Hepatic stellate cell (primary cell): ENCODE measurements around the gene NKPD1.
"Not testable (repeated sequence)": the region's sequence is repeated elsewhere in the genome, so short reads cannot be mapped to it uniquely, and the experiment has no call there.

Experiments used
- DNase-seq: peaks from one replicate; pipeline ENCODE4 v3.0.0; 2011; ENCODE audit warnings: low spot score

Gene NKPD1

GRCh38 chr19:45139286-45140143 lies 21.3 kb downstream of the NKPD1 start:
- DNase-seq: no peak

DNA sequence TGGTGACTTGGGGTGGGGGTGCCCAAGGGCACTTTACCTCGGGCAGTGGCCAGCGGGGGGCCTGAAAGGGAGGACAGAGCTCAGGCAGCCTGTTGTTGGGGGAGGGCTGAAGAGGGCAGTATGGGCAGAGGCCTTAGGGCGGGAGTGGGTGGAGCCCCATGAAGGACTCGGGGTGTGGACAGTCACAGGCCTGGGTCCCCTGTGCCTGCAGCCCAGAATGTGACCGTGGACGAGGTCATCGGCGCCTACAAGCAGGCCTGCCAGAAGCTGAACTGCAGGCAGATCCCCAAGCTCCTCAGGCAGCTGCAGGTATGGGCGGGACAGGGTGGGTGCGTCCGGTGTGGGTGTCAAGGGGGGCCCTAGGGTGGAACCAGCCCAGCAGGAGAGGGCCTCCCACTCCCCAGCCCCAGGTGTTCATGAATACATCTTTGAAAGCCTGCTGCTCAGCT lies 22.5 kb downstream of the NKPD1 start:
- no peak for DNase-seq

GRCh38 chr19:45137179-45137761 lies 23.5 kb downstream of the NKPD1 start:
- no peak for DNase-seq

DNA sequence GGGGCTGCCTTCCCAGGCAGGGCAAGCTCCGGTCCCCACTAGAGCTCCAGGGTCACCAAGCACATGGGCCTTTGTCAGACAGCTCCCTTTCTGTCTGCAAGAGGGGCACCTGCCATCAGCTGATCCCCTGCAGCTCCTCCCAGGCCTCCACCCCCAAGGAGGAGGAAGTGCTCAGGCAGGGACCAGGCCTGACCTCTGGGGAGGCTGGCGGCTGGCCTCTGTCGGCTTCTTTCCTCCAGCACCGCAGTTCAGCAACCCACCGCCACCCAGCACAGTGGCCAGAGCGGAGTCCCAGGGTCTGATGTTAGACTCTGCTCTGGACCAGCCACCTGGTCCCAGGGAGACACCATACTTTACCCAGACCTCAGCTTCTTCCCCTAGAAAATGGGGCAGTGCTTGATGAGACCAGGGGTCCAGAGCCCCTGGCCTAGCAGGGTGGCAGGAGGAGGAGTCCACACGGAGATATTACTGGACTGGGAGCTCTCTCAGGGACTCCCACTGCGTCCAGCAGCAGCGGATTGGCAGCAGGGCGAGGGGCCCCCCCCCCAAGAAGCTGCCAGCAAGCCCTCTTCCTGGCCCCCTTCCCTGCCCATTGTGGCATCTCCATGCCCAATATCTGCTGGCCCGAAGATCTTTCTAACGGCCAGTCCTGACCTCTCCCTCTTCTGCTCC lies 24.1 kb downstream of the NKPD1 start:
- no peak for DNase-seq

GRCh38 chr19:45135176-45135885 lies 25.5 kb downstream of the NKPD1 start:
- no peak for DNase-seq

DNA sequence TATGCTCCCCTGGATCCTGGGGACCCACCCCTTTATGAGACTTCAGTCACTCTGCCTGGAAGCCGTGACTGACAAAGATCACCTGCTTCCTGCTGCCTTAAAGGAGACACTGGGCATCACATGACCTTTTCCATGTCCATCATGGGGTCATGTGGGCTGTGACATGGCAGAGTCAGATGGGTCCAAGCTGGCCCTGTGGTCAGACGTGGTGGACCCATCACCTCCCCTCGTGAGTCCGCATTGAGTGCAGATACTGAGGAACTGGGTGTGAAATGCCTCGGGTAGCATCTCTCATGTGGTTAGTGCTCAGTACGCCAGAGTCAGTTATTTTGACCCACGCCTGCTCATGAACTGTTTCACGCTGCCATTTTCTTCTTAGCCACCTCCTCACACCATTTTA lies 27.1 kb downstream of the NKPD1 start:
- DNase-seq: no peak

- DNase-seq: no peak
These were observed 29.7 kb downstream of the NKPD1 start for GRCh38 chr19:45130888-45131615.

GRCh38 chr19:45130236-45130635 lies 30.5 kb downstream of the NKPD1 start:
- DNase-seq: no peak

- no peak for DNase-seq
These were observed 32.0 kb downstream of the NKPD1 start for GRCh38 chr19:45128806-45129205.

- no peak for DNase-seq
These were observed 32.6 kb downstream of the NKPD1 start for GRCh38 chr19:45128146-45128545.

GRCh38 chr19:45126654-45127053 lies 34.1 kb downstream of the NKPD1 start:
- no peak for DNase-seq

DNA sequence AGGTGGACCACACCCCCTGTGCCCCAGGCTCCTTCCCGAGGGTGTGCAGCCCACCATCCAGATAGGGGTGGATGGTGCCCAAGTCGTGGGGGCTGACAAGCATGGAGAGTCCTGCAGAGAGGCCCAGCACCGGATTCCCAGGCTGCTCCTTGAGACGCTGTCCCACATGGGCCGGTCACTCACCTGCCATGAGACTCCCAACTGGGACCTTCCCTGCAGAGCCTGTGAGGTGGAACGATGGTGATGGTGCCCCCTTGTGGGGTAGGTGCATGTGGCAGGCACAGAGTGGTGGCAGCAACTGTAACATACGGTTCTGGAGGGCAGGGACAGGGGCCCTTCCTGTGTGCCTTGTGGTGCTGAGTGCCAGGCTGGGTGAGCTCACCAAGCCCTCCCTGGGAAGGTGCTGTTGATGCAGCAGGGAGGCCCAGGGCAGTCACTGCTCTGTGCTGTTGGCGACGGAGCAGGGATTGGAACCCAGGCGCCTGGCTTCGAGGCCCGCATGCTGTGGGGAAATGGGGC lies 34.7 kb downstream of the NKPD1 start:
- peak; percentile 67 for DNase-seq

DNA sequence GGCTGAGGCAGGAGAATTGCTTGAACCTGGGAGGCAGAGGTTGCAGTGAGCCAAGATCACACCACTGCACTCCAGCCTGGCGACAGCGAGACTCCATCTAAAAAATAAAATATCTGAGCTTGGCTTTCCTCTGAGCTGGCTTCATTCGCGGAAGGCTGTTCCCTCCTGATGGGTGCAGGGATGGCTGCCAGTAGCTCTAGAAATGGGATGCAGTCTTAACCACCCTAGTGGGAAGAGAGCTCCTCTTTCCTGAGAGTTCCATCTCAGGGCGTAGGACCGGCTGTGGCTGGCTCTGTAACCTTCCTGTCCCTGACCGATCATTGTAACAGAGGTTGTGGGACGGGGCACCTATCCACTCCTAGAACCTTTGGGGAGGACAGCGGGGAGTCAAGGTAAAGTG lies 35.4 kb downstream of the NKPD1 start:
- DNase-seq: no peak

- DNase-seq: no peak
These were observed 36.8 kb downstream of the NKPD1 start for GRCh38 chr19:45124021-45124420.

DNA sequence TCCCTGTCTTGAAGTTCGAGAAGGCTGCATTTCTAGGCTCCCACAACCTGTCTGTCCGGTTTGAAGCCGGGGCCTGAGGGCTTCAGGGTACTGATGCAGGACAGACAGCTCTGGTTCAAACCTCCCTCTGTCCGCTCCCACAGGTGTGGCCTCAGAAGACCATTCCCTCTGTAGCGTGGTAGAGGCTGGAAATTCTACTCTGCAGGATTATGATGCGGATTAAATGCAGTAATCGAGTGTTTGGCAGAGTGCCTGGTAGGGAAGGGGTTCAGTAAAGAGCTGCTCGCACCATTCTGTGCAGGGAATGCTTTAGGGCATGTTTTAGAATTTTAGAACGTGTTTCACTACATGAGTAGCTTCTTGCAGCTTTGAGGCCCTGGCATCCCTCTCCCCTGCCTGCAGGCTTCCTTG lies 37.3 kb downstream of the NKPD1 start:
- DNase-seq: no peak

DNA sequence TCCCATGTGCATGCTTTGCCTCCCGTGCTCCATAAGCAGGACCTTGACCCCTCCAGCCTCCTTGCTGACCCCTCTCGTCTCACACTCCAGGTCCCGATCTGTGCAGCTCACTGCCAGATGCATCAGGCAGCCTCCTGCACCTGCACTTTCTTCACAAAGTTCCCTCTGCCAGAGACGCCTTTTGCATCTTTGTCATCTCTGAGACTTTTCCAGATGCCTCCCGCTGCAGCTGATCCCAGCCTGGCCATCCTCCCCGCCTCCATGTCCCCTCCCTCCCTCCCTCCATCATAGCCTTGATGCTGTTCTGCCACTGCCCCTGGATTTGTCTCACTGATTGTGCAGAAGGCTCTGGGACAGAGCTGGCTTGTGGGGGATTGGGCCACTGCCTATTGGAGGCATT lies 38.0 kb downstream of the NKPD1 start:
- no peak for DNase-seq

- DNase-seq: no peak
These were observed 38.9 kb downstream of the NKPD1 start for GRCh38 chr19:45121827-45122345.

DNA sequence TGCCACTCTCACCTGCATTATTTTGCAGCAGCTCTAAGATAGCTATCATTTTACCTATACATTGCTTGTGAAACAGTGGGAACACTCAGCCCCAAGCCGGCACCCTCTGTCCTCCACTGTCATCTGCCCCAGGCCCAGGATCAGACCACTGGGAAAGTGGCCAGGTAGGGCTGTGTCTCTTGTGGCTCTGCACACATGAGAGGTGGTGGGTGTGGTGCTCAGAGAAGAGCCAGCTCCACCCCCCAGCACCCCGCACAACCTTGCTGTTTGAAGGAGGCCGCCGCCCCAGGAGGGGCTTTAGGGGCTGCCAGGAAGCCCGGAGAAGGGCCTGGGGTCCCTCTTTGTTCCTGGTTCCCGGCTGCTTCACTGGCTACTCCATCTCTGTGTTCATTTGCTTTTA lies 41.2 kb downstream of the NKPD1 start:
- no peak for DNase-seq

GRCh38 chr19:45118591-45119355 lies 42.0 kb downstream of the NKPD1 start:
- not testable (repeated sequence) for DNase-seq

- no peak for DNase-seq
These were observed 42.7 kb downstream of the NKPD1 start for GRCh38 chr19:45118106-45118505.
